Lung (tissue), 12 donors: ENCODE results near the gene RINL. TPM values are rescaled to one million over a fixed set of nuclear protein-coding genes. Genes with fewer than 3 reads are reported as not detected.
"Not testable (repeated sequence)": the region's sequence is repeated elsewhere in the genome, so short reads cannot be mapped to it uniquely, and the experiment has no call there.

Source experiments
- ATAC-seq: fragments of 200-7000 bp; cut with Tn5 transposase; one replicate; pipeline ENCODE4 v1.9.1; 2020; ENCODE audit warnings: moderate number of reproducible peaks; ENCODE audit not compliant: insufficient read depth, low FRiP score
- DNase-seq, 3 donors: peaks; one replicate each; pipeline ENCODE4 v3.0.0-alpha.2; 2013 to 2017
- H3K27ac ChIP-seq, 2 donors: one replicate each; pipeline ENCODE4 v1.5.1; 2013; ENCODE audit warnings: mild to moderate bottlenecking in 2 of 2, moderate library complexity in 2 of 2, control low read depth in 1 of 2, inconsistent platforms in 1 of 2, low read depth in 1 of 2, low read length in 1 of 2
- H3K27me3 ChIP-seq, 3 donors: one replicate each; pipeline ENCODE4 v1.5.1; 2013; ENCODE audit warnings: low read length in 2 of 3; ENCODE audit not compliant: control insufficient read depth in 3 of 3, insufficient read depth in 3 of 3
- H3K36me3 ChIP-seq, 4 donors: one replicate each; pipeline ENCODE4 v1.5.1; 2013; ENCODE audit warnings: low read length in 4 of 4, mild to moderate bottlenecking in 1 of 4, moderate library complexity in 1 of 4; ENCODE audit not compliant: control insufficient read depth in 4 of 4, insufficient read depth in 4 of 4
- H3K4me1 ChIP-seq, 5 donors: one replicate each; pipeline ENCODE4 v1.5.1; 2013; ENCODE audit warnings: low read length in 5 of 5, mild to moderate bottlenecking in 2 of 5, moderate library complexity in 1 of 5; ENCODE audit not compliant: control insufficient read depth in 5 of 5, insufficient read depth in 5 of 5
- H3K4me3 ChIP-seq: one replicate; pipeline ENCODE4 v1.5.1; 2013; ENCODE audit warnings: mild to moderate bottlenecking, control low read depth, moderate library complexity
- H3K9ac ChIP-seq, 2 donors: one replicate each; pipeline ENCODE4 v1.5.1; 2013; ENCODE audit warnings: low read length in 2 of 2, control low read depth in 1 of 2; ENCODE audit not compliant: insufficient read depth in 1 of 2
- H3K9me3 ChIP-seq, 4 donors: one replicate each; pipeline ENCODE4 v1.5.1; 2013; ENCODE audit warnings: low read length in 3 of 4, mild to moderate bottlenecking in 1 of 4, moderate library complexity in 1 of 4; ENCODE audit not compliant: control insufficient read depth in 4 of 4, insufficient read depth in 3 of 4
- CTCF ChIP-seq: IDR thresholded peaks from 2 replicates; pipeline ENCODE4 v1.5.1; 2012; ENCODE audit warnings: mild to moderate bottlenecking; ENCODE audit errors: control extremely low read depth, extremely low read depth
- WGBS, 2 donors: extraction: QIAGEN DNeasy Blood & Tissue Kit; methylation state at CpG; one replicate each; pipeline ENCODE4 v1.1.7; 2013; 5-methylcytosine and 5-hydroxymethylcytosine counted together
- polyA plus RNA-seq, 2 donors: library from polyadenylated mRNA; stranded (reverse); fragments of 200-250 nt; gene quantifications; one replicate each; pipeline ENCODE4 v1.2.1, GENCODE V29; 2013
- total RNA-seq, 2 donors: library from RNA; depleted of rRNA in 1 of 2; stranded (reverse); fragments of >200 nt in 1 of 2; gene quantifications; one replicate each; pipeline ENCODE4 v1.2.1, GENCODE V29; 2014 to 2021
- donor health status: control.
- donor health status: control.
- donor health status: Bipolar disorder and iron deficiency.
- donor health status: healthy.
- donor health status: DM: yes; HTN: yes; CAD: no.

The RINL gene
- total and polyA plus RNA-seq, 4 donors: 7.0 to 24.0 (median 15.4) TPM

- Histone ChIP-seq H3K27me3 (no peaks in the 10 kb centered on the region), H3K9ac (no peak overlapping the region)
- no peak for ATAC-seq
Observed at GRCh38 chr19:38889803-38890202, 11.7 kb upstream of the RINL start.

GRCh38 chr19:38888876-38889275, 10.8 kb upstream of the RINL start:
- Histone ChIP-seq H3K4me3 (no peak overlapping the region), H3K9me3 (peaks cover 0 to 2% (median 0%) of the 10 kb centered on the region in 4 donors), H3K27me3 (no peaks in the 10 kb centered on the region), H3K4me1 (peaks cover 0 to 5% (median 0%) of the 10 kb centered on the region in 5 donors), H3K27ac (no peak overlapping the region), H3K36me3 (peaks cover 0 to 36% (median 22%) of the 10 kb centered on the region in 4 donors), H3K9ac (no peak overlapping the region)
- WGBS, 2 donors: 95 to 97% methylated on average over 17 of the region's 17 CpGs
- DNase-seq (no peak), ATAC-seq (no peak)
- TF ChIP-seq CTCF: no peak

More at GRCh38 chr19:38889803-38890202, 11.7 kb upstream of the RINL start:
- Histone ChIP-seq H3K4me3 (no peak overlapping the region), H3K9me3 (peaks cover 0 to 2% (median 0%) of the 10 kb centered on the region in 4 donors), H3K4me1 (peaks cover 0 to 6% (median 0%) of the 10 kb centered on the region in 5 donors), H3K27ac (no peak overlapping the region), H3K36me3 (peaks cover 0 to 38% (median 22%) of the 10 kb centered on the region in 4 donors)
- TF ChIP-seq CTCF: no peak
- no peak for DNase-seq
- 93 to 96% methylated on average over 8 of the region's 8 CpGs for WGBS, 2 donors

- H3K9me3 ChIP-seq, H3K4me3 ChIP-seq, DNase-seq, H3K27ac ChIP-seq, H3K9ac ChIP-seq, H3K27me3 ChIP-seq, ATAC-seq, H3K4me1 ChIP-seq: not testable (repeated sequence)
- H3K36me3 ChIP-seq: peaks cover 6 to 38% (median 14%) of the 10 kb centered on the region in 4 donors
- WGBS, 2 donors: 96 to 97% methylated on average over 3 of the region's 3 CpGs
Observed at GRCh38 chr19:38884691-38885090, 6.6 kb upstream of the RINL start.

- Histone ChIP-seq H3K4me3 (no peak overlapping the region), H3K4me1 (peaks cover 0 to 4% (median under 1%) of the 10 kb centered on the region in 5 donors), H3K27me3 (no peaks in the 10 kb centered on the region), H3K36me3 (peaks cover 3 to 28% (median 7%) of the 10 kb centered on the region in 4 donors), H3K9ac (no peak overlapping the region), H3K9me3 (no peaks in the 10 kb centered on the region), H3K27ac (no peak overlapping the region)
- no peak for ATAC-seq
- 94% methylated on average over 9 of the region's 9 CpGs for WGBS, 2 donors
- TF ChIP-seq CTCF: no peak
- DNase-seq: no peak
Observed at GRCh38 chr19:38883286-38883685, 5.2 kb upstream of the RINL start.
